MCF 10A (cell line): ENCODE measurements around the gene OR13C4. TPM values are rescaled to one million over a fixed set of nuclear protein-coding genes. Genes with fewer than 3 reads are reported as not detected.

Experiments used
- BruUV-seq: library from RNA; stranded (reverse); fragments of 400-500 nt; replicated peaks from 2 replicates; lab custom pipeline; 2021; lab: Mats Ljungman, UMichigan
- CTCF ChIA-PET: fragments of 300-600 bp; sonication (Branson Sonifier 250); formaldehyde crosslinking; extraction: SDS; loops from one replicate; lab custom pipeline; 2021; ENCODE audit warnings: antibody characterized with exemption, inconsistent platforms; lab: Yijun Ruan, JAX
- POLR2A ChIA-PET: fragments of 300-600, 350-650 bp; sonication (Branson Sonifier 250); formaldehyde crosslinking; extraction: SDS; loops from one replicate; lab custom pipeline; 2020; ENCODE audit warnings: antibody characterized with exemption, inconsistent platforms; lab: Yijun Ruan, JAX
- DNase-seq: peaks from one replicate; pipeline ENCODE4 v3.0.0-alpha.2; 2018; ENCODE audit not compliant: unreplicated experiment
- H3K27ac Mint-ChIP-seq: one replicate; pipeline ENCODE4 v1.8.0; 2022; ENCODE audit warnings: mild to moderate bottlenecking, low read depth, mixed read lengths; ENCODE audit not compliant: unreplicated experiment
- H3K27me3 Mint-ChIP-seq: one replicate; pipeline ENCODE4 v1.8.0; 2022; ENCODE audit warnings: mixed read lengths; ENCODE audit not compliant: insufficient read depth, unreplicated experiment
- H3K36me3 Mint-ChIP-seq: one replicate; pipeline ENCODE4 v1.8.0; 2022; ENCODE audit warnings: mild to moderate bottlenecking, moderate library complexity, mixed read lengths; ENCODE audit not compliant: insufficient read depth, unreplicated experiment
- H3K4me1 Mint-ChIP-seq: one replicate; pipeline ENCODE4 v1.8.0; 2022; ENCODE audit warnings: mixed read lengths; ENCODE audit not compliant: insufficient read depth, unreplicated experiment
- H3K4me3 Mint-ChIP-seq: one replicate; pipeline ENCODE4 v1.8.0; 2022; ENCODE audit warnings: mild to moderate bottlenecking, moderate library complexity, mixed read lengths; ENCODE audit not compliant: unreplicated experiment
- H3K9me3 Mint-ChIP-seq: one replicate; pipeline ENCODE4 v1.8.0; 2022; ENCODE audit warnings: mixed read lengths; ENCODE audit not compliant: unreplicated experiment
- CTCF ChIP-seq: fragments of 200-600 bp; IDR thresholded peaks from one replicate; pipeline ENCODE4 v1.8.0; 2022; ENCODE audit warnings: antibody characterized with exemption, mild to moderate bottlenecking; ENCODE audit not compliant: unreplicated experiment
- intact Hi-C: fragments of 100-400 bp; cut with micrococcal nuclease; formaldehyde crosslinking; loops from 2 replicates; pipeline ENCODE4 v1.14.1; 2022
- total RNA-seq: library from RNA; stranded (reverse); gene quantifications from 2 replicates; pipeline ENCODE4 v1.2.3, GENCODE V29; 2022

OR13C4 gene
- total RNA-seq, 1 experiment from 2014 or later = not detected

DNA sequence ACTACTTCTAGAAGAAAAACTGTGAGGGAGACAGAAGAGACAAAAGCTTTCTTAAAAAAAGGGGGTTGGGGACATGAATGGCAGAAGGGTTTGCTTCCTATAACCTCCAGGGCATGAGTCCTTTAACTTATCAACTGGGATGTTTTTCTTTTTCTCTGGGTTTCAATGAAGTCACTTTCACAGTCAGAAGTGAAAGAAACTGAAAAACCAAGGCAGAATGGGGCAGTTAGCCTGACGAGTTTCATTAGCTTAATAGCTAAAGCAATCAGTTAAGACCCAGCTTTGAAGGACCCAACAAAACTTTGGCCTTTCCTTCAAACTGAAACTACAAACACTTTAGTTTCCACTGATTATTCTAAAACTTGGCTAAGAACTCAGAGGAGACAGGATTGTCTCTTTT is 37.3 kb upstream of the OR13C4 start:
- DNase-seq = no peak
- Mint-ChIP-seq H3K36me3 (no peaks in the 10 kb centered on the region), H3K4me3 (no peak overlapping the region), H3K4me1 (no peaks in the 10 kb centered on the region), H3K9me3 (peaks cover 2% of the 10 kb centered on the region), H3K27me3 (no peaks in the 10 kb centered on the region), H3K27ac (no peak overlapping the region)
- TF ChIP-seq CTCF = no peak
- POLR2A ChIA-PET = interaction anchor here (0.7 kb wide), 1 partner anchor 235 kb away, joined by 3 read pairs; no protein-coding TSS in a partner anchor
- intact Hi-C loops = no loop called here
- no TSS peak for BruUV-seq
- CTCF ChIA-PET = interaction anchor here (0.6 kb wide), 1 partner anchor 68 kb away, joined by 3 read pairs; no protein-coding TSS in a partner anchor

- H3K4me1 Mint-ChIP-seq = peaks cover 10% of the 10 kb centered on the region
- H3K27ac Mint-ChIP-seq = no peak overlapping the region
- POLR2A ChIA-PET = no interaction called here
- CTCF ChIA-PET = interaction anchor here (0.6 kb wide), 1 partner anchor 72 kb away, joined by 3 read pairs; no protein-coding TSS in a partner anchor
- no peak for TF ChIP-seq CTCF
- BruUV-seq = no TSS peak
- no peak for DNase-seq
- H3K36me3 Mint-ChIP-seq = no peaks in the 10 kb centered on the region
- H3K27me3 Mint-ChIP-seq = no peaks in the 10 kb centered on the region
- peaks cover 6% of the 10 kb centered on the region for H3K9me3 Mint-ChIP-seq
- intact Hi-C loops = no loop called here
- H3K4me3 Mint-ChIP-seq = no peak overlapping the region
Measured at GRCh38 chr9:104556830-104557634, 30.0 kb upstream of the OR13C4 start.

- DNase-seq = no peak
- no peak overlapping the region for H3K4me3 Mint-ChIP-seq
- BruUV-seq = no TSS peak
- no peaks in the 10 kb centered on the region for H3K36me3 Mint-ChIP-seq
- H3K27ac Mint-ChIP-seq = no peak overlapping the region
- TF ChIP-seq CTCF = no peak
- ChIA-PET POLR2A (no interaction called here), CTCF (no interaction called here)
- no peaks in the 10 kb centered on the region for H3K27me3 Mint-ChIP-seq
- H3K4me1 Mint-ChIP-seq = peaks cover 10% of the 10 kb centered on the region
- peaks cover 6% of the 10 kb centered on the region for H3K9me3 Mint-ChIP-seq
- intact Hi-C loops = no loop called here
Measured at GRCh38 chr9:104555521-104555920, 28.5 kb upstream of the OR13C4 start.

- no peak overlapping the region for H3K4me3 Mint-ChIP-seq
- BruUV-seq = no TSS peak
- H3K27ac Mint-ChIP-seq = no peak overlapping the region
- intact Hi-C loops = no loop called here
- H3K27me3 Mint-ChIP-seq = no peaks in the 10 kb centered on the region
- no peaks in the 10 kb centered on the region for H3K36me3 Mint-ChIP-seq
- no peaks in the 10 kb centered on the region for H3K9me3 Mint-ChIP-seq
- H3K4me1 Mint-ChIP-seq = peaks cover 10% of the 10 kb centered on the region
- CTCF ChIA-PET = interaction anchor here (0.6 kb wide), 1 partner anchor 194 kb away, joined by 4 read pairs; no protein-coding TSS in a partner anchor
- no peak for DNase-seq
- no peak for TF ChIP-seq CTCF
- POLR2A ChIA-PET = no interaction called here
Measured at GRCh38 chr9:104553261-104553660, 26.3 kb upstream of the OR13C4 start.
